HEK293 (cell line): ENCODE data around the gene OR2S2.

Source experiments
- CTCF ChIA-PET: fragments of 350-600 bp; formaldehyde crosslinking; extraction: SDS; loops from one replicate; lab custom pipeline; 2021; ENCODE audit warnings: antibody characterized with exemption; lab: Yijun Ruan, JAX
- POLR2A ChIA-PET: fragments of 300-600 bp; formaldehyde crosslinking; extraction: SDS; loops from one replicate; lab custom pipeline; 2020; ENCODE audit warnings: antibody characterized with exemption, inconsistent platforms; lab: Yijun Ruan, JAX
- H3K27ac ChIP-seq: fragments of 200-500 bp; sonication (Bioruptor generic); 2 replicates; pipeline ENCODE4 v1.5.1; 2014; ENCODE audit warnings: low read depth, low read length, control low read depth, inconsistent platforms; ENCODE audit errors: extremely low read depth
- H3K36me3 ChIP-seq, 2 experiments: fragments of 200-500 bp in 1 of 2; sonication (Bioruptor generic) in 1 of 2; 1 replicate in 1 of 2; 2 replicates in 1 of 2; pipeline ENCODE4 v1.5.1; 2014 to 2017; ENCODE audit warnings: inconsistent platforms in 2 of 2, low read length in 2 of 2; ENCODE audit not compliant: control insufficient read depth in 2 of 2, insufficient read depth in 1 of 2
- H3K4me1 ChIP-seq: fragments of 200-500 bp; sonication (Bioruptor generic); 2 replicates; pipeline ENCODE4 v1.5.1; 2014; ENCODE audit warnings: mild to moderate bottlenecking, low read length, inconsistent platforms; ENCODE audit not compliant: control insufficient read depth, insufficient read depth
- H3K4me3 ChIP-seq: 2 replicates; pipeline ENCODE4 v1.5.1; 2011; ENCODE audit warnings: low read depth, mild to moderate bottlenecking, control low read depth, low read length, moderate library complexity
- H3K9me3 ChIP-seq: fragments of 200-500 bp; sonication (Bioruptor generic); 2 replicates; pipeline ENCODE4 v1.5.1; 2014; ENCODE audit warnings: low read depth, low read length, inconsistent platforms; ENCODE audit not compliant: control insufficient read depth, insufficient read depth
- INSM2 ChIP-seq: fragments of 450-650 bp; formaldehyde crosslinking; IDR thresholded peaks from 2 replicates; pipeline ENCODE4 v1.5.1; 2016; ENCODE audit warnings: missing biosample characterization, missing genetic modification characterization
- MEIS1 ChIP-seq: sonication (generic); formaldehyde crosslinking; IDR thresholded peaks from 2 replicates; pipeline ENCODE4 v1.8.1; 2022; ENCODE audit warnings: missing genetic modification reagents, mild to moderate bottlenecking, borderline replicate concordance
- MZF1 ChIP-seq: fragments of 450-650 bp; formaldehyde crosslinking; IDR thresholded peaks from 2 replicates; pipeline ENCODE4 v1.5.1; 2017; ENCODE audit warnings: missing biosample characterization, missing genetic modification characterization, borderline replicate concordance
- OSR2 ChIP-seq: fragments of 450-650 bp; formaldehyde crosslinking; IDR thresholded peaks from 2 replicates; pipeline ENCODE4 v1.5.1; 2016; ENCODE audit warnings: missing biosample characterization, missing genetic modification characterization
- SP2 ChIP-seq: fragments of 450-650 bp; formaldehyde crosslinking; IDR thresholded peaks from 2 replicates; pipeline ENCODE4 v1.5.1; 2016; ENCODE audit warnings: missing biosample characterization, missing genetic modification characterization
- SP7 ChIP-seq: fragments of 450-650 bp; formaldehyde crosslinking; IDR thresholded peaks from 2 replicates; pipeline ENCODE4 v1.5.1; 2016; ENCODE audit warnings: missing biosample characterization, missing genetic modification characterization
- YY2 ChIP-seq: fragments of 450-650 bp; formaldehyde crosslinking; IDR thresholded peaks from 2 replicates; pipeline ENCODE4 v1.5.1; 2016; ENCODE audit warnings: missing biosample characterization, missing genetic modification characterization
- ZBTB26 ChIP-seq: fragments of 450-650 bp; formaldehyde crosslinking; optimal IDR thresholded peaks from 2 replicates; pipeline ENCODE3; 2016; ENCODE audit warnings: missing biosample characterization, mild to moderate bottlenecking, missing genetic modification characterization
- ZBTB8A ChIP-seq: fragments of 450-650 bp; formaldehyde crosslinking; IDR thresholded peaks from 2 replicates; pipeline ENCODE4 v1.5.1; 2016; ENCODE audit warnings: missing biosample characterization, missing genetic modification characterization
- ZFHX2 ChIP-seq: fragments of 450-650 bp; formaldehyde crosslinking; conservative IDR thresholded peaks from 2 replicates; pipeline ENCODE4 v1.5.1; 2016; ENCODE audit warnings: missing biosample characterization, missing genetic modification characterization
- ZFP69B ChIP-seq: fragments of 450-650 bp; formaldehyde crosslinking; IDR thresholded peaks from 2 replicates; pipeline ENCODE4 v1.5.1; 2016; ENCODE audit warnings: missing biosample characterization, missing genetic modification characterization
- ZNF112 ChIP-seq: fragments of 450-650 bp; formaldehyde crosslinking; IDR thresholded peaks from 2 replicates; pipeline ENCODE4 v1.5.0; 2017; ENCODE audit warnings: missing biosample characterization, missing genetic modification characterization
- ZNF132 ChIP-seq: fragments of 450-650 bp; formaldehyde crosslinking; IDR thresholded peaks from 2 replicates; pipeline ENCODE4 v1.5.1; 2017; ENCODE audit warnings: missing biosample characterization, missing genetic modification characterization, borderline replicate concordance
- ZNF157 ChIP-seq: fragments of 450-650 bp; formaldehyde crosslinking; IDR thresholded peaks from 2 replicates; pipeline ENCODE4 v1.5.1; 2016; ENCODE audit warnings: missing biosample characterization, missing genetic modification characterization
- ZNF19 ChIP-seq: fragments of 450-650 bp; formaldehyde crosslinking; IDR thresholded peaks from 2 replicates; pipeline ENCODE4; 2016; ENCODE audit warnings: missing biosample characterization, missing genetic modification characterization, low read depth
- ZNF2 ChIP-seq: fragments of 450-650 bp; formaldehyde crosslinking; IDR thresholded peaks from 2 replicates; pipeline ENCODE4 v1.5.1; 2016; ENCODE audit warnings: missing biosample characterization, missing genetic modification characterization
- ZNF335 ChIP-seq: fragments of 450-650 bp; formaldehyde crosslinking; conservative IDR thresholded peaks from 2 replicates; pipeline ENCODE4 v1.5.1; 2016; ENCODE audit warnings: missing biosample characterization, missing genetic modification characterization
- ZNF354C ChIP-seq: fragments of 450-650 bp; formaldehyde crosslinking; IDR thresholded peaks from 2 replicates; pipeline ENCODE4 v1.5.1; 2016; ENCODE audit warnings: missing biosample characterization, missing genetic modification characterization, low read depth, borderline replicate concordance
- ZNF366 ChIP-seq: fragments of 450-650 bp; formaldehyde crosslinking; conservative IDR thresholded peaks from 2 replicates; pipeline ENCODE4 v1.5.1; 2016; ENCODE audit warnings: missing biosample characterization, missing genetic modification characterization
- ZNF391 ChIP-seq: fragments of 450-650 bp; formaldehyde crosslinking; IDR thresholded peaks from 2 replicates; pipeline ENCODE4 v1.5.1; 2016; ENCODE audit warnings: low read depth, missing biosample characterization, missing genetic modification characterization, borderline replicate concordance
- ZNF518A ChIP-seq: fragments of 450-650 bp; formaldehyde crosslinking; conservative IDR thresholded peaks from 2 replicates; pipeline ENCODE4 v1.5.1; 2016; ENCODE audit warnings: low read depth, missing biosample characterization, missing genetic modification characterization
- ZNF529 ChIP-seq: fragments of 450-650 bp; formaldehyde crosslinking; IDR thresholded peaks from 2 replicates; pipeline ENCODE4 v1.5.1; 2017; ENCODE audit warnings: missing genetic modification characterization, missing biosample characterization; ENCODE audit not compliant: insufficient replicate concordance
- ZNF555 ChIP-seq: fragments of 450-650 bp; formaldehyde crosslinking; conservative IDR thresholded peaks from 2 replicates; pipeline ENCODE4 v1.5.1; 2017; ENCODE audit warnings: missing biosample characterization, mild to moderate bottlenecking, missing genetic modification characterization, inconsistent platforms
- ZNF596 ChIP-seq: fragments of 450-650 bp; IDR thresholded peaks from 2 replicates; pipeline ENCODE4 v1.5.0; 2018; ENCODE audit warnings: missing biosample characterization, mild to moderate bottlenecking, missing genetic modification characterization, moderate library complexity
- ZNF600 ChIP-seq: fragments of 450-650 bp; formaldehyde crosslinking; IDR thresholded peaks from 2 replicates; pipeline ENCODE4 v1.5.1; 2016; ENCODE audit warnings: missing biosample characterization, missing genetic modification characterization
- ZNF621 ChIP-seq: fragments of 450-650 bp; formaldehyde crosslinking; IDR thresholded peaks from 2 replicates; pipeline ENCODE4 v1.5.1; 2017; ENCODE audit warnings: missing biosample characterization, missing genetic modification characterization
- ZNF747 ChIP-seq: fragments of 450-650 bp; formaldehyde crosslinking; IDR thresholded peaks from 2 replicates; pipeline ENCODE4 v1.5.1; 2016; ENCODE audit warnings: missing biosample characterization, missing genetic modification characterization
- ZNF776 ChIP-seq: fragments of 450-650 bp; formaldehyde crosslinking; IDR thresholded peaks from 2 replicates; pipeline ENCODE4 v1.5.0; 2017; ENCODE audit warnings: missing biosample characterization, missing genetic modification characterization, borderline replicate concordance

Gene OR2S2

GRCh38 chr9:35948451-35948850 lies 9.5 kb downstream of the OR2S2 start:
- H3K4me3 ChIP-seq = no peak overlapping the region
- no peak overlapping the region for H3K27ac ChIP-seq
- no peak for TF ChIP-seq ZFHX2 (tag by site-specific recombination)
- TF ChIP-seq ZNF112 = no peak
- no peak for TF ChIP-seq MZF1 (tag by site-specific recombination)
- ChIA-PET POLR2A (no interaction called here), CTCF (interaction anchor here (1.2 kb wide), 1 partner anchor 218 kb away, joined by 5 read pairs; no protein-coding TSS in a partner anchor)
- H3K36me3 ChIP-seq = no peaks in the 10 kb centered on the region
- no peaks in the 10 kb centered on the region for H3K4me1 ChIP-seq
- H3K9me3 ChIP-seq = no peaks in the 10 kb centered on the region

- Histone ChIP-seq H3K36me3 (no peaks in the 10 kb centered on the region), H3K27ac (no peak overlapping the region), H3K9me3 (no peaks in the 10 kb centered on the region), H3K4me1 (no peaks in the 10 kb centered on the region), H3K4me3 (peak overlapping the region; percentile 23)
- ChIA-PET POLR2A (interaction anchor here (1.0 to 1.6 kb wide), 4 partner anchors 14 to 288 kb away, joined by 3 to 6 read pairs (median 3); partner anchors contain the start of genes CCDC107, HRCT1 and RMRP), CTCF (interaction anchor here (0.6 to 4.6 kb wide), 40 partner anchors 10 to 1717 kb away, joined by 3 to 85 read pairs (median 4); partner anchors contain the start of gene HRCT1)
- TF ChIP-seq MEIS1 (CRISPR knock-in tag) (no peak), ZNF600 (no peak), OSR2 (tag by site-specific recombination) (0 out of 2 replicates have a peak, but pooled peaks have one; percentile 26), ZNF518A (tag by site-specific recombination) (peak; percentile 98), ZNF2 (tag by site-specific recombination) (no peak), ZNF366 (tag by site-specific recombination) (peak; percentile 90), ZNF157 (tag by site-specific recombination) (no peak), ZNF19 (tag by site-specific recombination) (no peak), ZNF132 (no peak), ZNF747 (tag by site-specific recombination) (no peak), ZNF596 (tag by site-specific recombination) (peak; percentile 66; the same call in 1 of the 2 replicates), ZBTB8A (tag by site-specific recombination) (no peak), SP2 (tag by site-specific recombination) (no peak; the same call in 1 of the 2 replicates), ZNF621 (tag by site-specific recombination) (no peak), ZNF354C (tag by site-specific recombination) (no peak), ZNF776 (tag by site-specific recombination) (no peak), YY2 (tag by site-specific recombination) (no peak), ZNF335 (tag by site-specific recombination) (peak; percentile 19; the same call in 1 of the 2 replicates), SP7 (tag by site-specific recombination) (0 out of 2 replicates have a peak, but pooled peaks have one; percentile 22), ZFP69B (no peak), ZNF391 (tag by site-specific recombination) (no peak), INSM2 (tag by site-specific recombination) (no peak), ZBTB26 (no peak), ZNF555 (tag by site-specific recombination) (no peak), ZNF529 (no peak)
These were observed 12.5 kb downstream of the OR2S2 start for GRCh38 chr9:35945341-35946018.
